K562 (cell line): Measurements from ENCODE around the gene THAP11. TPM values are rescaled to one million over a fixed set of nuclear protein-coding genes. Genes with fewer than 3 reads are reported as not detected.

Source experiments
- BRD4 ChIP-seq: fragments of 200-600 bp; sonication (generic); IDR thresholded peaks from 2 replicates; pipeline ENCODE4 v1.6.1; 2017; ENCODE audit warnings: inconsistent platforms
- DMBX1 ChIP-seq: fragments of 250-450 bp; sonication (Bioruptor Pico); IDR thresholded peaks from 2 replicates; pipeline ENCODE4 v1.8.0; 2022; ENCODE audit warnings: inconsistent platforms, mild to moderate bottlenecking, moderate library complexity, borderline replicate concordance
- FUS ChIP-seq: fragments of 200-400 bp; formaldehyde crosslinking; optimal IDR thresholded peaks from 2 replicates; pipeline ENCODE3; 2017; ENCODE audit warnings: low read depth, low read length
- HDGF ChIP-seq: fragments of 450-650 bp; IDR thresholded peaks from 2 replicates; pipeline ENCODE4 v1.6.1; 2016
- KLF10 ChIP-seq: fragments of 250-450 bp; sonication (Bioruptor Pico); IDR thresholded peaks from 2 replicates; pipeline ENCODE4 v1.6.1; 2021; ENCODE audit warnings: matching md5 sums
- MCM7 ChIP-seq, 2 experiments: fragments of 450-650 bp; IDR thresholded peaks; 2 replicates each; pipeline ENCODE4 v1.6.1; 2016 to 2018
- NRF1 ChIP-seq, 2 experiments: fragments of 450-650 bp; IDR thresholded peaks in 1 of 2; conservative IDR thresholded peaks in 1 of 2; 2 replicates each; pipeline ENCODE4 v1.6.1; 2014; ENCODE audit warnings: mild to moderate bottlenecking in 2 of 2
- OTX1 ChIP-seq: fragments of 450-650 bp; formaldehyde crosslinking; IDR thresholded peaks from 2 replicates; pipeline ENCODE4 v1.4.0; 2022; ENCODE audit warnings: mild to moderate bottlenecking
- POLR3A ChIP-seq: IDR thresholded peaks from 2 replicates; pipeline ENCODE4 v1.6.1; 2011; ENCODE audit warnings: borderline replicate concordance, mild to moderate bottlenecking, moderate library complexity; ENCODE audit not compliant: insufficient read length, insufficient read depth; ENCODE audit errors: extremely low read depth
- RBM34 ChIP-seq: fragments of 200-400 bp; formaldehyde crosslinking; IDR thresholded peaks from 2 replicates; pipeline ENCODE4 v1.6.1; 2018; ENCODE audit warnings: low read length, borderline replicate concordance; ENCODE audit not compliant: insufficient read depth
- SREBF2 ChIP-seq: sonication (generic); formaldehyde crosslinking; IDR thresholded peaks from 2 replicates; pipeline ENCODE4 v1.4.0; 2020; ENCODE audit warnings: mild to moderate bottlenecking, missing genetic modification reagents
- STAT6 ChIP-seq: sonication (generic); formaldehyde crosslinking; IDR thresholded peaks from 2 replicates; pipeline ENCODE4 v1.8.1; 2023; ENCODE audit warnings: mild to moderate bottlenecking, missing genetic modification reagents
- THAP12 ChIP-seq: fragments of 250-450 bp; sonication (Bioruptor Pico); IDR thresholded peaks from 2 replicates; pipeline ENCODE4 v1.9.0; 2021; ENCODE audit warnings: mild to moderate bottlenecking, inconsistent platforms
- YY1 ChIP-seq, 3 experiments: IDR thresholded peaks; 2 replicates each; pipeline ENCODE4 v1.6.1; 2011; ENCODE audit warnings: low read length in 2 of 3, mild to moderate bottlenecking in 2 of 3, moderate library complexity in 2 of 3, borderline replicate concordance in 1 of 3, control low read depth in 1 of 3, low read depth in 1 of 3; ENCODE audit not compliant: insufficient read depth in 3 of 3, insufficient replicate concordance in 2 of 3, control insufficient read depth in 1 of 3, insufficient read length in 1 of 3; ENCODE audit errors: extremely low read depth in 1 of 3
- ZNF3 ChIP-seq: fragments of 250-450 bp; sonication (Bioruptor Pico); IDR thresholded peaks from 2 replicates; pipeline ENCODE4 v1.5.0; 2021; ENCODE audit warnings: mild to moderate bottlenecking, moderate library complexity
- ZNF79 ChIP-seq: fragments of 250-450 bp; sonication (Bioruptor Pico); IDR thresholded peaks from 2 replicates; pipeline ENCODE4 v1.4.0; 2020; ENCODE audit warnings: low read depth, mild to moderate bottlenecking, moderate library complexity
- ZSCAN29 ChIP-seq: fragments of 450-650 bp; IDR thresholded peaks from 2 replicates; pipeline ENCODE4 v1.6.1; 2017
- polyA plus RNA-seq, 8 experiments: library from polyadenylated mRNA; depleted of rRNA in 4 of 8; stranded (reverse) in 5 of 8; unstranded in 3 of 8; fragments of >200 nt; fragmentation: Nextera tagmentation in 2 of 8; fragmentation: Illumina TruSeq in 1 of 8; extraction: Ambion mirVana in 2 of 8; extraction: Trizol in 1 of 8; gene quantifications; 2 replicates each; pipeline versions ENCODE4 v1.2.1 to v1.2.3, GENCODE V29; 2011 to 2014; ENCODE audit warnings: inconsistent platforms in 1 of 8, missing spikeins in 1 of 8
- total RNA-seq, 7 experiments: library from RNA; depleted of rRNA in 6 of 7; stranded (reverse); fragments of >200 nt in 6 of 7; fragmentation: Illumina TruSeq in 2 of 7; extraction: Trizol in 2 of 7; gene quantifications; 2 replicates each; pipeline versions ENCODE4 v1.2.1 to v1.2.3, GENCODE V29; 2011 to 2021; ENCODE audit warnings: low replicate concordance in 1 of 7
- TF ChIP-seq, protein P1 (sequence below): fragments of 250-450 bp; sonication (Bioruptor Pico); IDR thresholded peaks from 2 replicates; pipeline ENCODE4 v1.8.0; 2021; ENCODE audit warnings: borderline replicate concordance, mild to moderate bottlenecking, moderate library complexity; ENCODE audit not compliant: poor library complexity, severe bottlenecking
- TF ChIP-seq, protein P2 (sequence below): fragments of 450-650 bp; IDR thresholded peaks from 2 replicates; pipeline ENCODE4 v1.6.1; 2018; ENCODE audit not compliant: partially characterized antibody

Gene THAP11
- total and polyA plus RNA-seq, 9 of the 15 experiments (the other 6 are each of a cell fraction or from before 2014, with no cell fraction given), result 2.4 to 31.6 (median 21.4) TPM

DNA sequence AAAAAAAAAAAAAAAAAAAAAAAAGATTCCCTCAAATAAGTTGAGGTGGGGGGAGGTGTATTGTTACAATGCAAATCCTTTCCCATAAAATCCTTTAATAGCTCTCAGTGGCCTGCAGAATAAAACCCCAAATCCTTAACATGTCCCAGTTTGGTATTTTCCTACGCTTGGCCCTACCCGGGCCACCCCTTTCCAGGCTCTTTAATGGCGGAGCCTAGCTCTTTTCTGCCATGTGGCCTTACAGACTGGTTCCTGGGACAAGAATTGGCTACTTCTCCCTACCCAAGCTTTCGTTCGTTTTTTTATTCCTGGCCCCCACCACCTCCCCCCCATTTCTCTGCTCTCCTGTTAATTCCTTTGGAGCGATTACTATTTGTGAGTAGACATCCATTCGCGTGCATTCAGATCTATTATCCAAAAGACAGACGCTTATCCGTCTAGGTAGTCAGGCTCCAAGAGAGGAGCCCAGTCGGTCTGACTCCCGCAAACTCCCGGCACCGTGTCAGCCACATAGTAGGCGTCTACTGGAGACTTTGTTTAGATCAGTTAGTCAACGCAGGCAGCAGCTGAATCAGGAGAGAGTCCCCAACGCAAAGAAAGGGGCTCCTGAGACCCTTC is 813 bp upstream of the THAP11 start (continued):
- TF ChIP-seq ZNF79, result no peak
- no peak for TF ChIP-seq KLF10 (CRISPR knock-in tag)
- no peak for TF ChIP-seq OTX1 (CRISPR knock-in tag)
- TF ChIP-seq DMBX1, result no peak
- no peak for TF ChIP-seq BRD4
- no peak for TF ChIP-seq ZNF3
- TF ChIP-seq YY1 (IDR thresholded peaks at IDR 0.05; ENCODE audit: borderline replicate concordance in 1 of 3, control insufficient read depth in 1 of 3, extremely low read depth in 1 of 3, insufficient read depth in 3 of 3, insufficient read length in 1 of 3, insufficient replicate concordance in 2 of 3, low read depth in 1 of 3, low read length in 2 of 3), result peak in 1 of 3 experiments; percentile 87
- TF ChIP-seq, protein P1, sequence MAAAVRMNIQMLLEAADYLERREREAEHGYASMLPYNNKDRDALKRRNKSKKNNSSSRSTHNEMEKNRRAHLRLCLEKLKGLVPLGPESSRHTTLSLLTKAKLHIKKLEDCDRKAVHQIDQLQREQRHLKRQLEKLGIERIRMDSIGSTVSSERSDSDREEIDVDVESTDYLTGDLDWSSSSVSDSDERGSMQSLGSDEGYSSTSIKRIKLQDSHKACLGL, result no peak
- no peak for TF ChIP-seq SREBF2 (CRISPR knock-in tag)
- 0 out of 2 replicates have a peak, but pooled peaks have one; percentile 23 for TF ChIP-seq STAT6
- TF ChIP-seq FUS, result no peak
- TF ChIP-seq NRF1 (conservative IDR thresholded peaks at IDR 0.05 in 1 of 2, IDR thresholded peaks at IDR 0.05 in 1 of 2), result no peak
- TF ChIP-seq ZSCAN29, result no peak
- no peak for TF ChIP-seq MCM7 (IDR thresholded peaks at IDR 0.05)
- 0 out of 2 replicates have a peak, but pooled peaks have one; percentile 78 for TF ChIP-seq HDGF
- TF ChIP-seq RBM34, result no peak
- TF ChIP-seq THAP12 (CRISPR knock-in tag), result 0 out of 2 replicates have a peak, but pooled peaks have one; percentile 33
- no peak for TF ChIP-seq POLR3A
- TF ChIP-seq, protein P2, sequence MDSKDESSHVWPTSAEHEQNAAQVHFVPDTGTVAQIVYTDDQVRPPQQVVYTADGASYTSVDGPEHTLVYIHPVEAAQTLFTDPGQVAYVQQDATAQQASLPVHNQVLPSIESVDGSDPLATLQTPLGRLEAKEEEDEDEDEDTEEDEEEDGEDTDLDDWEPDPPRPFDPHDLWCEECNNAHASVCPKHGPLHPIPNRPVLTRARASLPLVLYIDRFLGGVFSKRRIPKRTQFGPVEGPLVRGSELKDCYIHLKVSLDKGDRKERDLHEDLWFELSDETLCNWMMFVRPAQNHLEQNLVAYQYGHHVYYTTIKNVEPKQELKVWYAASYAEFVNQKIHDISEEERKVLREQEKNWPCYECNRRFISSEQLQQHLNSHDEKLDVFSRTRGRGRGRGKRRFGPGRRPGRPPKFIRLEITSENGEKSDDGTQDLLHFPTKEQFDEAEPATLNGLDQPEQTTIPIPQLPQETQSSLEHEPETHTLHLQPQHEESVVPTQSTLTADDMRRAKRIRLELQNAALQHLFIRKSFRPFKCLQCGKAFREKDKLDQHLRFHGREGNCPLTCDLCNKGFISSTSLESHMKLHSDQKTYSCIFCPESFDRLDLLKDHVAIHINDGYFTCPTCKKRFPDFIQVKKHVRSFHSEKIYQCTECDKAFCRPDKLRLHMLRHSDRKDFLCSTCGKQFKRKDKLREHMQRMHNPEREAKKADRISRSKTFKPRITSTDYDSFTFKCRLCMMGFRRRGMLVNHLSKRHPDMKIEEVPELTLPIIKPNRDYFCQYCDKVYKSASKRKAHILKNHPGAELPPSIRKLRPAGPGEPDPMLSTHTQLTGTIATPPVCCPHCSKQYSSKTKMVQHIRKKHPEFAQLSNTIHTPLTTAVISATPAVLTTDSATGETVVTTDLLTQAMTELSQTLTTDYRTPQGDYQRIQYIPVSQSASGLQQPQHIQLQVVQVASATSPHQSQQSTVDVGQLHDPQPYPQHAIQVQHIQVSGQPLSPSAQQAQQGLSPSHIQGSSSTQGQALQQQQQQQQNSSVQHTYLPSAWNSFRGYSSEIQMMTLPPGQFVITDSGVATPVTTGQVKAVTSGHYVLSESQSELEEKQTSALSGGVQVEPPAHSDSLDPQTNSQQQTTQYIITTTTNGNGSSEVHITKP, result peak; percentile 89
